HCT116 (cell line): ENCODE results near the gene SPTLC3. TPM values are rescaled to one million over a fixed set of nuclear protein-coding genes. Genes with fewer than 3 reads are reported as not detected.

Source experiments
- ATAC-seq: fragments of 200-7000 bp; cut with Tn5 transposase; 2 replicates; pipeline ENCODE4 v1.9.1; 2020; ENCODE audit warnings: mild to moderate bottlenecking, moderate library complexity
- BruUV-seq: library from RNA; stranded (reverse); fragments of 400-500 nt; replicated peaks from 2 replicates; lab custom pipeline; 2021; lab: Mats Ljungman, UMichigan
- CTCF ChIA-PET: fragments of 300-600 bp; sonication (Branson Sonifier 250); formaldehyde crosslinking; loops from one replicate; lab custom pipeline; 2021; ENCODE audit warnings: antibody characterized with exemption; lab: Charles Lee
- POLR2A ChIA-PET: fragments of 300-600, 350-600 bp; sonication (Branson Sonifier 250); formaldehyde crosslinking; loops from one replicate; lab custom pipeline; 2021; ENCODE audit warnings: antibody characterized with exemption; lab: Charles Lee
- RAD21 ChIA-PET, 2 experiments: fragments of 300-600 bp; sonication (Branson Sonifier 250); formaldehyde crosslinking; loops; one replicate each; lab custom pipeline; 2023; ENCODE audit warnings: low total read pairs in 2 of 2; ENCODE audit not compliant: uncharacterized antibody in 2 of 2, unreplicated experiment in 2 of 2, low non-redundant PET in 1 of 2; lab: Charles Lee
- DNase-seq: peaks from one replicate; pipeline ENCODE4 v3.0.0-alpha.2; 2010; ENCODE audit warnings: low read depth, low spot score
- H2AFZ ChIP-seq: fragments of 200-600 bp; shearing (Covaris generic), sonication (generic); 2 replicates; pipeline ENCODE4 v1.6.1; 2017; ENCODE audit warnings: low read depth, mixed run types, mixed read lengths, antibody characterized with exemption, low read length; ENCODE audit not compliant: poor library complexity, severe bottlenecking
- H3K27ac ChIP-seq: 2 replicates; pipeline ENCODE4 v1.5.1; 2012; ENCODE audit warnings: low read depth, low read length
- H3K27me3 ChIP-seq: fragments of 200-600 bp; sonication (generic); 2 replicates; pipeline ENCODE4 v1.6.1; 2016; ENCODE audit warnings: mixed run types, low read length, mixed read lengths; ENCODE audit not compliant: insufficient read depth
- H3K36me3 ChIP-seq, 2 experiments: fragments of 200-500 bp in 1 of 2; fragments of 200-600 bp in 1 of 2; sonication (Bioruptor generic) in 1 of 2; sonication (generic) in 1 of 2; 2 replicates each; pipeline versions ENCODE4 v1.5.1 to v1.6.1; 2014 to 2016; ENCODE audit warnings: low read length in 2 of 2, inconsistent platforms in 1 of 2, mixed read lengths in 1 of 2, mixed run types in 1 of 2; ENCODE audit not compliant: insufficient read depth in 2 of 2, control insufficient read depth in 1 of 2
- H3K4me1 ChIP-seq, 2 experiments: fragments of 200-600 bp in 1 of 2; sonication (generic) in 1 of 2; 2 replicates each; pipeline versions ENCODE4 v1.5.1 to v1.6.1; 2012 to 2017; ENCODE audit warnings: low read length in 2 of 2, inconsistent platforms in 1 of 2, mild to moderate bottlenecking in 1 of 2, mixed read lengths in 1 of 2, mixed run types in 1 of 2, moderate library complexity in 1 of 2; ENCODE audit not compliant: insufficient read depth in 2 of 2, control insufficient read depth in 1 of 2
- H3K4me2 ChIP-seq: fragments of 200-600 bp; sonication (generic); 2 replicates; pipeline ENCODE4 v1.6.1; 2017; ENCODE audit warnings: mixed run types, low read length, mixed read lengths
- H3K4me3 ChIP-seq, 2 experiments: fragments of 200-600 bp in 1 of 2; sonication (generic) in 1 of 2; replicated peaks in 1 of 2; 2 replicates each; pipeline ENCODE4 v1.5.1; 2011 to 2016; ENCODE audit warnings: low read length in 2 of 2, control low read depth in 1 of 2, low read depth in 1 of 2, mild to moderate bottlenecking in 1 of 2, mixed read lengths in 1 of 2, mixed run types in 1 of 2
- H3K79me2 ChIP-seq: fragments of 200-600 bp; sonication (generic); 2 replicates; pipeline ENCODE4 v1.6.1; 2017; ENCODE audit warnings: mild to moderate bottlenecking, mixed run types, low read length, moderate library complexity, mixed read lengths; ENCODE audit not compliant: insufficient read depth
- H3K9ac ChIP-seq: fragments of 200-600 bp; sonication (generic); 2 replicates; pipeline ENCODE4 v1.6.1; 2016; ENCODE audit warnings: low read length, mixed read lengths
- H3K9me2 ChIP-seq: fragments of 200-600 bp; sonication (generic), shearing (Covaris generic); 2 replicates; pipeline ENCODE4 v1.6.1; 2017; ENCODE audit warnings: mixed run types, mild to moderate bottlenecking, moderate library complexity; ENCODE audit not compliant: insufficient read depth
- H3K9me3 ChIP-seq, 2 experiments: fragments of 200-500 bp in 1 of 2; fragments of 200-600 bp in 1 of 2; sonication (Bioruptor generic) in 1 of 2; sonication (generic) in 1 of 2; 2 replicates each; pipeline ENCODE4 v1.6.1; 2014 to 2017; ENCODE audit warnings: low read length in 2 of 2, mixed read lengths in 2 of 2, inconsistent platforms in 1 of 2, low read depth in 1 of 2, mild to moderate bottlenecking in 1 of 2, mixed run types in 1 of 2, moderate library complexity in 1 of 2; ENCODE audit not compliant: control insufficient read depth in 1 of 2, insufficient read depth in 1 of 2
- H4K20me1 ChIP-seq: fragments of 200-600 bp; sonication (generic), shearing (Covaris generic); 2 replicates; pipeline ENCODE4 v1.6.1; 2017; ENCODE audit warnings: mixed run types, mild to moderate bottlenecking, moderate library complexity; ENCODE audit not compliant: insufficient read depth
- ATF3 ChIP-seq: IDR thresholded peaks from 2 replicates; pipeline ENCODE4 v1.6.1; 2012
- CBX3 ChIP-seq: IDR thresholded peaks from 2 replicates; pipeline ENCODE4 v1.6.1; 2012; ENCODE audit warnings: low read depth
- CTCF ChIP-seq, 3 experiments: fragments of 200-600 bp in 1 of 3; sonication (generic) in 1 of 3; IDR thresholded peaks in 2 of 3; conservative IDR thresholded peaks in 1 of 3; 2 replicates each; pipeline ENCODE4 v1.5.1; 2012 to 2017; ENCODE audit warnings: low read depth in 2 of 3, low read length in 2 of 3, antibody characterized with exemption in 1 of 3, borderline replicate concordance in 1 of 3, control low read depth in 1 of 3, mild to moderate bottlenecking in 1 of 3, mixed read lengths in 1 of 3, mixed run types in 1 of 3, moderate library complexity in 1 of 3; ENCODE audit not compliant: insufficient read depth in 1 of 3
- EGR1 ChIP-seq: IDR thresholded peaks from 2 replicates; pipeline ENCODE4 v1.6.1; 2012; ENCODE audit warnings: low read depth
- ELF1 ChIP-seq: IDR thresholded peaks from 2 replicates; pipeline ENCODE4 v1.6.1; 2012; ENCODE audit warnings: low read depth, borderline replicate concordance
- EZH2 ChIP-seq: fragments of 200-600 bp; sonication (generic); IDR thresholded peaks from 2 replicates; pipeline ENCODE4 v1.6.1; 2017; ENCODE audit warnings: antibody characterized with exemption, mixed run types
- JUND ChIP-seq: IDR thresholded peaks from 2 replicates; pipeline ENCODE4 v1.6.1; 2012
- REST ChIP-seq: IDR thresholded peaks from 2 replicates; pipeline ENCODE4 v1.6.1; 2012; ENCODE audit warnings: low read depth
- SP1 ChIP-seq: IDR thresholded peaks from 2 replicates; pipeline ENCODE4 v1.6.1; 2012; ENCODE audit warnings: low read depth
- TCF7L2 ChIP-seq: IDR thresholded peaks from 2 replicates; pipeline ENCODE4 v1.7.0; 2011; ENCODE audit warnings: borderline replicate concordance, inconsistent platforms; ENCODE audit not compliant: insufficient read depth, insufficient read length; ENCODE audit errors: extremely low read depth
- YY1 ChIP-seq: IDR thresholded peaks from 2 replicates; pipeline ENCODE4 v1.6.1; 2011; ENCODE audit warnings: low read length, low read depth, moderate library complexity, mild to moderate bottlenecking; ENCODE audit not compliant: insufficient replicate concordance; ENCODE audit errors: extremely low read depth
- ZBTB33 ChIP-seq: IDR thresholded peaks from 2 replicates; pipeline ENCODE4 v1.6.1; 2011; ENCODE audit warnings: mild to moderate bottlenecking, low read length, moderate library complexity; ENCODE audit not compliant: insufficient replicate concordance; ENCODE audit errors: extremely low read depth
- intact Hi-C: fragments of 100-400 bp; cut with micrococcal nuclease; formaldehyde crosslinking; loops from 2 replicates; pipeline ENCODE4 v1.10.0; 2022
- total RNA-seq: library from RNA; stranded (reverse); gene quantifications from one replicate; pipeline ENCODE4 v1.2.1, GENCODE V29; 2021; ENCODE audit not compliant: unreplicated experiment

The SPTLC3 gene
- total RNA-seq, 1 experiment from 2014 or later: not detected

- TF ChIP-seq EGR1: no peak
- TF ChIP-seq TCF7L2: no peak
- TF ChIP-seq SP1: no peak
- TF ChIP-seq ZBTB33: no peak
- no peak for TF ChIP-seq CTCF (IDR thresholded peaks at IDR 0.05 in 2 of 3, conservative IDR thresholded peaks at IDR 0.05 in 1 of 3; ENCODE audit: borderline replicate concordance in 1 of 3, insufficient read depth in 1 of 3, low read depth in 2 of 3, low read length in 2 of 3)
- no peak for TF ChIP-seq ELF1
- no peak for TF ChIP-seq ATF3
These were observed 113.2 kb downstream of the SPTLC3 start (continued) for GRCh38 chr20:13121840-13122515.

GRCh38 chr20:13125486-13125885 is 116.7 kb downstream of the SPTLC3 start:
- no peaks in the 10 kb centered on the region for H3K9me2 ChIP-seq
- H3K27ac ChIP-seq: no peak overlapping the region
- H3K79me2 ChIP-seq: no peaks in the 10 kb centered on the region
- DNase-seq (no peak), ATAC-seq (no peak)
- H3K4me3 ChIP-seq: no peak overlapping the region
- intact Hi-C loops: no loop called here
- no peaks in the 10 kb centered on the region for H3K4me1 ChIP-seq
- no peak overlapping the region for H2AFZ ChIP-seq
- no TSS peak for BruUV-seq
- H3K36me3 ChIP-seq: no peaks in the 10 kb centered on the region
- no peaks in the 10 kb centered on the region for H3K9me3 ChIP-seq
- peaks cover 14% of the 10 kb centered on the region; the same call in 1 of the 2 replicates for H3K27me3 ChIP-seq
- no peak overlapping the region for H3K4me2 ChIP-seq
- RAD21 ChIA-PET: no interaction called here
- POLR2A ChIA-PET: no interaction called here
- no peak overlapping the region for H3K9ac ChIP-seq
- CTCF ChIA-PET: no interaction called here
- no peaks in the 10 kb centered on the region for H4K20me1 ChIP-seq
- TF ChIP-seq SP1 (no peak), ATF3 (no peak), CBX3 (no peak), JUND (no peak), ZBTB33 (no peak), EZH2 (no peak), REST (no peak), YY1 (no peak)
